Glutamatergic neuron (in vitro differentiated cells): ENCODE data around the gene DPP9. TPM values are rescaled to one million over a fixed set of nuclear protein-coding genes. Genes with fewer than 3 reads are reported as not detected.

Source experiments
- DNase-seq: peaks from one replicate; pipeline ENCODE4 v3.0.0; 2022
- H3K27ac Mint-ChIP-seq: one replicate; pipeline ENCODE4 v1.8.0; 2020; ENCODE audit warnings: mild to moderate bottlenecking, mixed read lengths, inconsistent platforms; ENCODE audit not compliant: unreplicated experiment
- H3K27me3 Mint-ChIP-seq: one replicate; pipeline ENCODE4 v1.8.0; 2020; ENCODE audit warnings: mild to moderate bottlenecking, moderate library complexity, mixed read lengths, inconsistent platforms; ENCODE audit not compliant: unreplicated experiment
- H3K36me3 Mint-ChIP-seq: one replicate; pipeline ENCODE4 v1.8.0; 2020; ENCODE audit warnings: mild to moderate bottlenecking, mixed read lengths, inconsistent platforms; ENCODE audit not compliant: unreplicated experiment
- H3K4me1 Mint-ChIP-seq: one replicate; pipeline ENCODE4 v1.8.0; 2020; ENCODE audit warnings: mild to moderate bottlenecking, low read depth, mixed read lengths, inconsistent platforms; ENCODE audit not compliant: unreplicated experiment
- H3K4me3 Mint-ChIP-seq: one replicate; pipeline ENCODE4 v1.8.0; 2020; ENCODE audit warnings: mild to moderate bottlenecking, mixed read lengths, inconsistent platforms; ENCODE audit not compliant: unreplicated experiment
- H3K9me3 Mint-ChIP-seq: one replicate; pipeline ENCODE4 v1.8.0; 2020; ENCODE audit warnings: mild to moderate bottlenecking, moderate library complexity, mixed read lengths, inconsistent platforms; ENCODE audit not compliant: unreplicated experiment
- CTCF ChIP-seq: fragments of 200-600 bp; sonication (generic); IDR thresholded peaks from one replicate; pipeline ENCODE4 v1.5.0; 2021; ENCODE audit not compliant: partially characterized antibody, unreplicated experiment
- total RNA-seq: library from RNA; stranded (reverse); fragmentation: NEBNext Ultra II Directional; extraction: Animal tissue kit (Norgen Biotek cat#: 25700); gene quantifications from one replicate; pipeline ENCODE4 v1.2.1, GENCODE V29; 2021; ENCODE audit not compliant: unreplicated experiment

Gene DPP9
- total RNA-seq, 1 donor from 2014 or later = 44.8 TPM

- Mint-ChIP-seq H3K4me3 (no peak overlapping the region), H3K27me3 (no peaks in the 10 kb centered on the region), H3K9me3 (peaks cover 3% of the 10 kb centered on the region), H3K36me3 (no peaks in the 10 kb centered on the region), H3K27ac (peak overlapping the region; percentile 77), H3K4me1 (peaks cover 1% of the 10 kb centered on the region)
- peak; percentile 24 for TF ChIP-seq CTCF
- peak; percentile 71 for DNase-seq
Observed at GRCh38 chr19:4647676-4648644, 75.7 kb downstream of the DPP9 start.

- no peak for DNase-seq
- Mint-ChIP-seq H3K4me1 (peaks cover 1% of the 10 kb centered on the region), H3K4me3 (no peak overlapping the region), H3K9me3 (peaks cover 3% of the 10 kb centered on the region), H3K27ac (no peak overlapping the region), H3K27me3 (no peaks in the 10 kb centered on the region), H3K36me3 (no peaks in the 10 kb centered on the region)
- TF ChIP-seq CTCF = no peak
Observed at GRCh38 chr19:4645718-4646117, 77.9 kb downstream of the DPP9 start.

GRCh38 chr19:4642625-4643024 is 81.0 kb downstream of the DPP9 start:
- Mint-ChIP-seq H3K9me3 (peaks cover 1% of the 10 kb centered on the region), H3K4me1 (no peaks in the 10 kb centered on the region), H3K27ac (no peak overlapping the region), H3K27me3 (no peaks in the 10 kb centered on the region), H3K4me3 (no peak overlapping the region), H3K36me3 (no peaks in the 10 kb centered on the region)
- DNase-seq = no peak
- no peak for TF ChIP-seq CTCF

GRCh38 chr19:4641132-4641531 is 82.5 kb downstream of the DPP9 start:
- peaks cover 2% of the 10 kb centered on the region for H3K4me1 Mint-ChIP-seq
- TF ChIP-seq CTCF = no peak
- no peak for DNase-seq
- no peak overlapping the region for H3K4me3 Mint-ChIP-seq
- H3K27ac Mint-ChIP-seq = no peak overlapping the region
- H3K27me3 Mint-ChIP-seq = peaks cover 3% of the 10 kb centered on the region
- peaks cover 4% of the 10 kb centered on the region for H3K9me3 Mint-ChIP-seq
- H3K36me3 Mint-ChIP-seq = no peaks in the 10 kb centered on the region
